SK-N-SH (cell line): ENCODE data around the gene TMC1. TPM values are rescaled to one million over a fixed set of nuclear protein-coding genes. Genes with fewer than 3 reads are reported as not detected.
A peak's percentile ranks its signal among the peaks of the same experiment; 100 is the strongest.

Experiments
- CTCF ChIA-PET: fragments of 300-600, 350-600 bp; formaldehyde crosslinking; extraction: SDS; loops from one replicate; lab custom pipeline; 2021; lab: Yijun Ruan, JAX
- POLR2A ChIA-PET: fragments of 350-600 bp; sonication (Branson Sonifier 250); formaldehyde crosslinking; extraction: SDS; loops from one replicate; lab custom pipeline; 2020; ENCODE audit warnings: antibody characterized with exemption, inconsistent platforms; lab: Yijun Ruan, JAX
- DNase-seq: peaks from one replicate; pipeline ENCODE4 v3.0.0; 2012
- H2AFZ ChIP-seq: fragments of 200-600 bp; sonication (generic); 2 replicates; pipeline ENCODE4 v1.8.1; 2016; ENCODE audit warnings: antibody characterized with exemption, mild to moderate bottlenecking, low read depth
- H3F3A ChIP-seq: fragments of 200-600 bp; sonication (generic); replicated peaks from 2 replicates; pipeline ENCODE3; 2016; ENCODE audit warnings: antibody characterized with exemption, mild to moderate bottlenecking; ENCODE audit not compliant: insufficient read depth
- H3K27ac ChIP-seq, 2 experiments: fragments of 200-500 bp in 1 of 2; fragments of 200-600 bp in 1 of 2; sonication (Bioruptor generic) in 1 of 2; sonication (generic), shearing (Covaris generic) in 1 of 2; 2 replicates each; pipeline versions ENCODE4 v1.5.1 to v1.6.1; 2014 to 2016; ENCODE audit warnings: low read depth in 2 of 2, inconsistent platforms in 1 of 2, low read length in 1 of 2, mild to moderate bottlenecking in 1 of 2, mixed read lengths in 1 of 2
- H3K27me3 ChIP-seq: fragments of 200-600 bp; sonication (generic), shearing (Covaris generic); 2 replicates; pipeline ENCODE4 v1.6.1; 2016; ENCODE audit warnings: mixed run types; ENCODE audit not compliant: insufficient read depth
- H3K36me3 ChIP-seq, 2 experiments: fragments of 200-500 bp in 1 of 2; fragments of 200-600 bp in 1 of 2; sonication (Bioruptor generic) in 1 of 2; sonication (generic) in 1 of 2; replicated peaks in 1 of 2; 2 replicates each; pipeline versions ENCODE3 to v1.5.1; 2014 to 2016; ENCODE audit warnings: low read length in 1 of 2, mild to moderate bottlenecking in 1 of 2; ENCODE audit not compliant: insufficient read depth in 2 of 2, control insufficient read depth in 1 of 2
- H3K4me1 ChIP-seq, 2 experiments: fragments of 200-500 bp in 1 of 2; fragments of 200-600 bp in 1 of 2; sonication (Bioruptor generic) in 1 of 2; sonication (generic), shearing (Covaris generic) in 1 of 2; 2 replicates each; pipeline versions ENCODE4 v1.5.1 to v1.6.1; 2014 to 2016; ENCODE audit warnings: low read depth in 1 of 2, low read length in 1 of 2, mixed run types in 1 of 2; ENCODE audit not compliant: insufficient read depth in 2 of 2, control insufficient read depth in 1 of 2
- H3K4me2 ChIP-seq: fragments of 200-600 bp; sonication (generic), shearing (Covaris generic); 2 replicates; pipeline ENCODE4 v1.6.1; 2017; ENCODE audit warnings: mixed run types
- H3K4me3 ChIP-seq, 2 experiments: fragments of 200-500 bp in 1 of 2; fragments of 200-600 bp in 1 of 2; sonication (Bioruptor generic) in 1 of 2; sonication (generic), shearing (Covaris generic) in 1 of 2; 2 replicates each; pipeline versions ENCODE4 v1.5.1 to v1.8.1; 2014 to 2016; ENCODE audit warnings: low read depth in 2 of 2, inconsistent platforms in 1 of 2, low read length in 1 of 2, mild to moderate bottlenecking in 1 of 2, mixed read lengths in 1 of 2, moderate library complexity in 1 of 2
- H3K79me2 ChIP-seq: fragments of 200-600 bp; sonication (generic); 2 replicates; pipeline ENCODE4 v1.8.1; 2017; ENCODE audit warnings: mild to moderate bottlenecking; ENCODE audit not compliant: insufficient read depth
- H3K9ac ChIP-seq: fragments of 200-600 bp; sonication (generic); 2 replicates; pipeline ENCODE4 v1.6.1; 2017; ENCODE audit warnings: mixed run types
- H3K9me2 ChIP-seq: fragments of 200-600 bp; sonication (generic); 2 replicates; pipeline ENCODE4 v1.6.1; 2017; ENCODE audit warnings: mixed run types
- H3K9me3 ChIP-seq: fragments of 200-600 bp; sonication (generic); 2 replicates; pipeline ENCODE4 v1.6.1; 2017; ENCODE audit warnings: mixed run types, mild to moderate bottlenecking, moderate library complexity
- H4K20me1 ChIP-seq: fragments of 200-600 bp; sonication (generic); 2 replicates; pipeline ENCODE4 v1.6.1; 2017; ENCODE audit warnings: mild to moderate bottlenecking, mixed run types; ENCODE audit not compliant: insufficient read depth
- CHD2 ChIP-seq: fragments of 150-350 bp; IDR thresholded peaks from 2 replicates; pipeline ENCODE4 v1.6.1; 2018; ENCODE audit warnings: low read length; ENCODE audit not compliant: partially characterized antibody
- EP300 ChIP-seq, 2 experiments: IDR thresholded peaks; 2 replicates each; pipeline versions ENCODE4 v1.4.0 to v1.6.1; 2012; ENCODE audit warnings: borderline replicate concordance in 1 of 2, low read depth in 1 of 2, low read length in 1 of 2
- FOSL2 ChIP-seq: IDR thresholded peaks from 2 replicates; pipeline ENCODE4 v1.4.0; 2012; ENCODE audit warnings: low read depth, mild to moderate bottlenecking, moderate library complexity, borderline replicate concordance
- GABPA ChIP-seq: IDR thresholded peaks from 2 replicates; pipeline ENCODE4 v1.4.0; 2012; ENCODE audit warnings: low read depth, mild to moderate bottlenecking
- JUND ChIP-seq: IDR thresholded peaks from 2 replicates; pipeline ENCODE4 v1.4.0; 2012
- MEF2A ChIP-seq: IDR thresholded peaks from 2 replicates; pipeline ENCODE4 v1.4.0; 2012; ENCODE audit warnings: low read depth, borderline replicate concordance
- MXI1 ChIP-seq: IDR thresholded peaks from 2 replicates; pipeline ENCODE4 v1.6.1; 2012; ENCODE audit warnings: mild to moderate bottlenecking, low read depth, low read length, improper control_type of control experiment
- RAD21 ChIP-seq: IDR thresholded peaks from 2 replicates; pipeline ENCODE4 v1.6.1; 2012; ENCODE audit warnings: mild to moderate bottlenecking, low read length
- RXRA ChIP-seq: IDR thresholded peaks from 2 replicates; pipeline ENCODE4 v1.4.0; 2012; ENCODE audit warnings: low read depth, mild to moderate bottlenecking, borderline replicate concordance
- SIN3A ChIP-seq: IDR thresholded peaks from 2 replicates; pipeline ENCODE4 v1.6.1; 2012; ENCODE audit warnings: low read depth, mild to moderate bottlenecking, low read length, moderate library complexity, borderline replicate concordance
- TAF1 ChIP-seq: IDR thresholded peaks from 2 replicates; pipeline ENCODE4 v1.6.1; 2012; ENCODE audit warnings: low read depth, mild to moderate bottlenecking, low read length, moderate library complexity, borderline replicate concordance
- TCF12 ChIP-seq: IDR thresholded peaks from 2 replicates; pipeline ENCODE4 v1.4.0; 2012
- TEAD4 ChIP-seq: IDR thresholded peaks from 2 replicates; pipeline ENCODE4 v1.4.0; 2012; ENCODE audit warnings: mild to moderate bottlenecking, borderline replicate concordance; ENCODE audit not compliant: insufficient read depth
- YY1 ChIP-seq: IDR thresholded peaks from 2 replicates; pipeline ENCODE4 v1.4.0; 2012; ENCODE audit warnings: low read depth, mild to moderate bottlenecking
- WGBS: methylation state at CpG from one replicate; pipeline ENCODE4 v1.1.6; 2017; ENCODE audit warnings: low lambda C conversion rate; 5-methylcytosine and 5-hydroxymethylcytosine counted together
- polyA plus RNA-seq, 3 experiments: library from polyadenylated mRNA; depleted of rRNA; stranded (reverse); fragments of >200 nt; gene quantifications; 2 replicates each; pipeline ENCODE4 v1.2.3, GENCODE V29; 2012
- TF ChIP-seq, protein P1 (sequence below): IDR thresholded peaks from 2 replicates; pipeline ENCODE4 v1.4.0; 2012; ENCODE audit warnings: low read depth
- TF ChIP-seq, protein P2 (sequence below): IDR thresholded peaks from 2 replicates; pipeline ENCODE4 v1.4.0; 2012; ENCODE audit warnings: low read depth, borderline replicate concordance
- TF ChIP-seq, protein P3 (sequence below): fragments of 150-350 bp; IDR thresholded peaks from 2 replicates; pipeline ENCODE4 v1.6.1; 2017; ENCODE audit warnings: antibody characterized with exemption, low read length, low read depth, borderline replicate concordance
- TF ChIP-seq, protein P4 (sequence below): fragments of 200-600 bp; sonication (generic); IDR thresholded peaks from 2 replicates; pipeline ENCODE4 v1.6.1; 2017; ENCODE audit warnings: antibody characterized with exemption, mild to moderate bottlenecking, moderate library complexity
- TF ChIP-seq, protein P5 (sequence below): fragments of 150-350 bp; IDR thresholded peaks from 2 replicates; pipeline ENCODE4 v1.6.1; 2016; ENCODE audit warnings: mild to moderate bottlenecking, low read depth, low read length

TMC1 gene
- polyA plus RNA-seq, 1 of the 3 experiments (the other 2 are of a cell fraction), result not detected

DNA sequence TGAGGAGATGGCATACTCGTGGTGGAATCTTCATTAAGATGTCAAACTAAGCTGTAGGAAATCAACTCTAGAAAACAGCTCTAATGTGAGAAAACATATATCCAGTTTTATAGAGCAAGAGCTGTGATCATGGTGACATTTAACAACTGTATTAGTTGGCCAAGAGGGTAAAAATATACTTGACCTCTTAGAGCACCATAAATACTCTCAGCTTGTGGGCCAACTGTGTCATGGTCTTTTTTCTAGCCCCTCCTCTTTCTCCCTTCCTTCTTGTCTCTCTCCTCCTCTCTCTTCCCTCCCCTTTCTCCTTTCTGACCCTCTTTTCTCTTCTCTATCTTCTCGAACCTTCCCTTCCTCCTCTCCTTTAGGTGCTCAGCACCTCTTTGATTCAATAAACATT is 54.7 kb downstream of the TMC1 start:
- Histone ChIP-seq H3K9me2 (no peaks in the 10 kb centered on the region), H3K4me2 (no peak overlapping the region), H4K20me1 (no peaks in the 10 kb centered on the region), H3K9me3 (no peaks in the 10 kb centered on the region), H2AFZ (peak overlapping the region; percentile 36; the same call in 1 of the 2 replicates), H3K27me3 (no peaks in the 10 kb centered on the region; the same call in 1 of the 2 replicates), H3F3A (peaks cover 33% of the 10 kb centered on the region), H3K4me1 (peaks cover 0 to 29% of the 10 kb centered on the region in 2 experiments; a peak in 2 of 4 replicates), H3K79me2 (no peaks in the 10 kb centered on the region), H3K27ac (peak overlapping the region in 1 of 2 experiments; percentile 22; a peak in 1 of 4 replicates), H3K9ac (no peak overlapping the region), H3K36me3 (no peaks in the 10 kb centered on the region), H3K4me3 (no peak overlapping the region)
- ChIA-PET POLR2A (no interaction called here), CTCF (interaction anchor here (0.9 kb wide), 1 partner anchor 295 kb away, joined by 3 read pairs; no protein-coding TSS in a partner anchor)
- WGBS, result 20% methylated on average over 2 of the region's 2 CpGs
- DNase-seq, result no peak
- TF ChIP-seq, protein P1, sequence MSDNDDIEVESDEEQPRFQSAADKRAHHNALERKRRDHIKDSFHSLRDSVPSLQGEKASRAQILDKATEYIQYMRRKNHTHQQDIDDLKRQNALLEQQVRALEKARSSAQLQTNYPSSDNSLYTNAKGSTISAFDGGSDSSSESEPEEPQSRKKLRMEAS, result no peak
- TF ChIP-seq, protein P2, sequence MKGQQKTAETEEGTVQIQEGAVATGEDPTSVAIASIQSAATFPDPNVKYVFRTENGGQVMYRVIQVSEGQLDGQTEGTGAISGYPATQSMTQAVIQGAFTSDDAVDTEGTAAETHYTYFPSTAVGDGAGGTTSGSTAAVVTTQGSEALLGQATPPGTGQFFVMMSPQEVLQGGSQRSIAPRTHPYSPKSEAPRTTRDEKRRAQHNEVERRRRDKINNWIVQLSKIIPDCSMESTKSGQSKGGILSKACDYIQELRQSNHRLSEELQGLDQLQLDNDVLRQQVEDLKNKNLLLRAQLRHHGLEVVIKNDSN, result no peak

DNA sequence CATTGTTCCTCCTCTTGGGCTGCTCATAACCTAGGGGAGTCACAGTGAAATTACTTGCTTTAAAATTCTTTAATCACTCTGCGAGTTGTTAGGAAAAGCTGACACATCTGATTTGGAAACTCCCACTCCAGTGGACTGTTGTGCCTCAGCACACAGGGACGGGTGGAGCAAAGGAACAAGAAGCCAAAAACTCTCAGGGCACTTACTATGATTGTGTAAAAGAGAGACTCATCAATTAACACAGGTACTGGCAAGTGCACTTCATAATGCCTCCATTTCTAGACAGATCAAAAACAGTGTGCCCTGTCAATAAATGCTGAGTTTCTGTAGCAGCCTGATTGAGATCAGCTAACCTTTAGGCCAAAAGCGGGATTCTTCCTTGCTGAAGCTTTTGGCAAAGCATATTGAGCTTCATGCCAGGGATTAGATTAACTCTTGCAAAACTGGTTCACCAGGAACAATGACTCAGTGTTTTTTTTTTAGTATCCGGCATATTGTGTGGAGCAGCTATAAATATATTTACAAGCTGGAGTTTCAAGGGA is 55.9 kb downstream of the TMC1 start:
- 3% methylated on average over 4 of the region's 4 CpGs for WGBS
- H3K9ac ChIP-seq, result peak overlapping the region; percentile 1; the same call in 1 of the 2 replicates
- no peaks in the 10 kb centered on the region for H4K20me1 ChIP-seq
- H3K27ac ChIP-seq, result peak overlapping the region; percentile 70 to 71; a peak in 3 of 4 replicates
- H3F3A ChIP-seq, result peaks cover 38% of the 10 kb centered on the region
- peaks cover 0 to 33% of the 10 kb centered on the region in 2 experiments; a peak in 2 of 4 replicates for H3K4me1 ChIP-seq
- H2AFZ ChIP-seq, result peak overlapping the region; percentile 38
- no peaks in the 10 kb centered on the region for H3K9me2 ChIP-seq
- no peaks in the 10 kb centered on the region; the same call in 1 of the 2 replicates for H3K27me3 ChIP-seq
- ChIA-PET POLR2A (no interaction called here), CTCF (interaction anchor here (1.0 kb wide), 1 partner anchor 16 kb away, joined by 4 read pairs; no protein-coding TSS in a partner anchor)
- peak overlapping the region; percentile 55; the same call in 1 of the 2 replicates for H3K4me2 ChIP-seq
- no peak overlapping the region for H3K4me3 ChIP-seq
- H3K36me3 ChIP-seq, result no peaks in the 10 kb centered on the region
- DNase-seq, result no peak
- H3K9me3 ChIP-seq, result no peaks in the 10 kb centered on the region
- H3K79me2 ChIP-seq, result no peaks in the 10 kb centered on the region
- TF ChIP-seq FOSL2 (peak; percentile 61; the same call in 1 of the 2 replicates), YY1 (no peak), TCF12 (peak; percentile 49; the same call in 1 of the 2 replicates), JUND (peak; percentile 49; the same call in 1 of the 2 replicates), TAF1 (no peak), EP300 (IDR thresholded peaks at IDR 0.05; ENCODE audit: borderline replicate concordance in 1 of 2, low read depth in 1 of 2, low read length in 1 of 2) (0 out of 4 replicates have a peak, but pooled peaks of 1 of the 2 experiments have one; percentile 27), GABPA (no peak), RXRA (no peak), MEF2A (peak; percentile 86), RAD21 (no peak), SIN3A (no peak), CHD2 (no peak), TEAD4 (no peak), MXI1 (no peak)
- TF ChIP-seq, protein P3, sequence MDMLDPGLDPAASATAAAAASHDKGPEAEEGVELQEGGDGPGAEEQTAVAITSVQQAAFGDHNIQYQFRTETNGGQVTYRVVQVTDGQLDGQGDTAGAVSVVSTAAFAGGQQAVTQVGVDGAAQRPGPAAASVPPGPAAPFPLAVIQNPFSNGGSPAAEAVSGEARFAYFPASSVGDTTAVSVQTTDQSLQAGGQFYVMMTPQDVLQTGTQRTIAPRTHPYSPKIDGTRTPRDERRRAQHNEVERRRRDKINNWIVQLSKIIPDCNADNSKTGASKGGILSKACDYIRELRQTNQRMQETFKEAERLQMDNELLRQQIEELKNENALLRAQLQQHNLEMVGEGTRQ, result no peak
- TF ChIP-seq, protein P4, sequence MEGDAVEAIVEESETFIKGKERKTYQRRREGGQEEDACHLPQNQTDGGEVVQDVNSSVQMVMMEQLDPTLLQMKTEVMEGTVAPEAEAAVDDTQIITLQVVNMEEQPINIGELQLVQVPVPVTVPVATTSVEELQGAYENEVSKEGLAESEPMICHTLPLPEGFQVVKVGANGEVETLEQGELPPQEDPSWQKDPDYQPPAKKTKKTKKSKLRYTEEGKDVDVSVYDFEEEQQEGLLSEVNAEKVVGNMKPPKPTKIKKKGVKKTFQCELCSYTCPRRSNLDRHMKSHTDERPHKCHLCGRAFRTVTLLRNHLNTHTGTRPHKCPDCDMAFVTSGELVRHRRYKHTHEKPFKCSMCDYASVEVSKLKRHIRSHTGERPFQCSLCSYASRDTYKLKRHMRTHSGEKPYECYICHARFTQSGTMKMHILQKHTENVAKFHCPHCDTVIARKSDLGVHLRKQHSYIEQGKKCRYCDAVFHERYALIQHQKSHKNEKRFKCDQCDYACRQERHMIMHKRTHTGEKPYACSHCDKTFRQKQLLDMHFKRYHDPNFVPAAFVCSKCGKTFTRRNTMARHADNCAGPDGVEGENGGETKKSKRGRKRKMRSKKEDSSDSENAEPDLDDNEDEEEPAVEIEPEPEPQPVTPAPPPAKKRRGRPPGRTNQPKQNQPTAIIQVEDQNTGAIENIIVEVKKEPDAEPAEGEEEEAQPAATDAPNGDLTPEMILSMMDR, result no peak
- TF ChIP-seq, protein P1, result no peak
- TF ChIP-seq, protein P5, sequence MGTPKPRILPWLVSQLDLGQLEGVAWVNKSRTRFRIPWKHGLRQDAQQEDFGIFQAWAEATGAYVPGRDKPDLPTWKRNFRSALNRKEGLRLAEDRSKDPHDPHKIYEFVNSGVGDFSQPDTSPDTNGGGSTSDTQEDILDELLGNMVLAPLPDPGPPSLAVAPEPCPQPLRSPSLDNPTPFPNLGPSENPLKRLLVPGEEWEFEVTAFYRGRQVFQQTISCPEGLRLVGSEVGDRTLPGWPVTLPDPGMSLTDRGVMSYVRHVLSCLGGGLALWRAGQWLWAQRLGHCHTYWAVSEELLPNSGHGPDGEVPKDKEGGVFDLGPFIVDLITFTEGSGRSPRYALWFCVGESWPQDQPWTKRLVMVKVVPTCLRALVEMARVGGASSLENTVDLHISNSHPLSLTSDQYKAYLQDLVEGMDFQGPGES, result no peak
